HG02763 (cell line): ENCODE measurements around the gene DNAJC3.
"Not testable (repeated sequence)": the region's sequence is repeated elsewhere in the genome, so short reads cannot be mapped to it uniquely, and the experiment has no call there.

Experiments used
- ATAC-seq: cut with Tn5 transposase; IDR thresholded peaks from one replicate; pipeline ENCODE4 v1.9.1; 2021; ENCODE audit warnings: mild to moderate bottlenecking, moderate library complexity; ENCODE audit not compliant: unreplicated experiment

Gene DNAJC3

DNA sequence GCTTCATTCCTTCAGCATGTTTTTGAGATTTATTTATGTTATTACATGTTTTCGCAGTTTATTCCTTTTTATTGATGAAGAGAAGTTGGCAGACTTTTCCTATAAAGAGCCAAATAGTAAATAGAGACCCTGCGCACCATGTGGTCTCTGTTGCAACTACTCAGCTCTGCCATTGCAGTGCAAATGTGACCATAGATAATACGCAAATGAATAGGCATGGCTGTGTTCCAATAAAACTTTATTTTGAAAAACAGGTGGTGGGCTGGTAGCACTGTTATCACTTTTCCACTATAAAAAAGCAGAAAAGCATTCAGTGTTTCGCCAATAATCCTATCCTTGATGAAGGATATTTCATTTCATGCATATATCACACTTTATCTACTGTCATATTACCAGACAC, 95.0 kb downstream of the DNAJC3 start:
- ATAC-seq = no peak

DNA sequence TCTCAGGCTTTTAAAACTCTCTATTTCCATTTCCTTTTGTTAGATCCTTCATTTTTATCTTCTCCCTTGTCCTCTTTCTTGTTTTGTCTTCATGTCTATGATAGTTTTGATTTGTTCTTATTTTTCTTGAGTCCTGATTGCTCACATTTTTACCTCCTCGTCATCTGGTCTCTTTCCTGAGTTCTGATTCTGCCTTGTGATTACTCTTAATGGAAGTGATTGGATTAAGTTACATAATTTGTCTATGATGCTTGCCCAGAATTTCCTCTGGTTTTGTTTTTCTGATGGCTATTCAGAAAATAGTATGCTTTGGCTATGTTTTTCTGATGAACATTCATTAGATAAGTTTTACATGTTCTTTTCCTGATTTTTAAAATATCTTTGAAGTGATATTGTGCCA, 102.6 kb downstream of the DNAJC3 start:
- ATAC-seq = no peak

DNA sequence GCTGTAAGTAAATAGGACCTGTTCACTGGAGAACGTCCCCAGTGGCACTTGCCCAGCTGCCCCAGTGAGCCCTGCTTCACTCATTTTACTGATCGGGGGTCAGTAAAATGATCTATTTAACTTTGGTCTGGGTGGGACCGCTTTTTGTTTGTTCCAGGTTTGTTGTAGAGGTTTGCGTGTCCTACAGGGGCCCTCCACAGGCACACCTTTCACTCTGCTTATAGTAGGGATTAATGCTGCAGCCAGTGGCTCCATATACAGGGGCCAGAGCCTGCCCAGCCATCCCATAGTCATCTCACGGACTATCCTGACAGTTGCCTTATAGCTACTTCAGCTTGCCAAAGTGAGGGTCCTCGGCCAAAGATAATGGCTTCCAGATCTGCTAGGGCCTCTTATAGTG, 104.1 kb downstream of the DNAJC3 start:
- no peak for ATAC-seq

DNA sequence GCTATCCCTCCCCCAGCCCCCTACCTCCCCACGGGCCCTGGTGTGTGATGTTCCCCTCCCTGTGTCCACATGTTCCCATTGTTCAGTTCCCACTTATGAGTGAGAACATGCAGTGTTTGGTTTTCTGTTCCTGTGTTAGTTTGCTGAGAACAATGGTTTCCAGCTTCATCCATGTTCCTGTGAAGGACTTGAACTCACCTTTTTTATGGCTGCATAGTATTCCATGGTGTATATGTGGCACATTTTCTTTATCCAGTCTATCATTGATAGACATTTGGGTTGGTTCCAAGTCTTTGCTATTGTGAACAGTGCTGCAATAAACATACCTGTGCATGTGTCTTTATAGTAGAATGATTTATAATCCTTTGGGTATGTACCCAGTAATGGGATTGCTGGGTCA, 105.0 kb downstream of the DNAJC3 start:
- not testable (repeated sequence) for ATAC-seq

DNA sequence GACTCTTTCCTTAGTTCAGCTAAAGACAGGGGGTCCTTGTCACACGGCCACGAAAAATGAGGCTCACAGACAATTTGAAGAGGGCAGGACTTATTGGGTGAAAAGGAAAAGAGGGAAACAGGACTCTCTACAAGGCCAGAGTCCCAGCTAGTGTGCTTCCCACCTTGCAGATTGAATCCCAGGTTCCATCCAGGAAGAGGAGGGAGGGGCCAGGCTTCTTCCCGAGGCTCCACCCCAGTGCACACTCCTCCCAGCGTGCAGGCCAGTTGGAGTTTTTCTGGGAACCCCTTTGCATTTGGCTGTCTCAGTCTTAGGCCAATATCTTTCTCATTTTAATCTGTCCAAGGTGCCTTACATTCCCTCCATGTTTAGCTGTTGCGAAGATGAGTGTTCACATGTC, 106.8 kb downstream of the DNAJC3 start:
- no peak for ATAC-seq

DNA sequence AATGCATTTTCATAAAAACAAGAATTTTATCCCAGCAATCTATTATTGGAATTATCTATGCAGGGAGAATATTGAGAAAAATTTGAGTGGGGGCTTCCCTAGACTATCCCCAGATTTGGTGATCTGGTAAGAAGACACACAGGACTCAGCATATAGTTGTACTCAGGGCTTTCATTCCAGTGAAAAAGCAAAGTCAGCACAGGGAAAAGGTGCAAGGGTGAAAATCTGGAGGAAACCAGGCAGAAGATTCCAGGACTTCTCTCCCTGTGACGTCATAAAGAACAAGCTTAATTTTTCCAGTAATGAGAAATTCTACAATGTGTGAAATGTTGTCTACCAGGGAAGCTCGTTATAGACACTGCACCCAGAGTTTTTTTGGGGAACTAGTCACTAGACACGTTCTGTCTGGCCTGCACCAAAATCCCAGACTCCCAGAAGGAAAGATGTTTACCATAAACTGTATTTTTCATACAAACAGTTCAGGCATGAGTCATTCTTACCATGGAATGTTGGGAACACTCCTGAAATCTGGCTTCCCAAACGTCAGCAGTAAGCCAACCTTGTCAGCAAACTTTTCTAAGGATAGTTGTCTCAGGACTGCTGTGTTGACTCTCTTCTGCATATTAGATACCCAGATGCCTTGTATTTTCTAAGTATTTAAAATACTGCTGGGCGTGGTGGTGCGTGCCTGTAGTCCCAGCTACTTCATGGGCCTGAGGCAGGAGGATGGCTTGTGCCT, 107.4 kb downstream of the DNAJC3 start:
- ATAC-seq = no peak

DNA sequence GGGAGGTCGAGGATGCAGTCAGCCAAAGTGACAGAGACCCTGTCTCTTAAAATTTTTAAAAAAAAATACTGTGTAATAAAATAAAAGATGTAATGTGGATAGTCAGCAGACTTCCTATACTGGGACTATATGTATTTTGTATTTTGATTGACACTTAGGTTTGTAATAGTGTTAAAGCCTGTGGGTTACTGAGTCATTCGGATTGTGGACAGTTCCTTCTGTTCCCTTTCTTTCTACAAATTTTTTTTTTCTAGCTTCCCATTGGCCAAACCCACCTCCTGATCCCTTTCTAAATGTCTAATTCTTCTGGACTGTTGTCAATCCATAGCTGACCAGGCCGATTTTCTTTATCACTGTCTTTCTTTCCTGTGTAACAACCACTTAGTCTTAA, 108.0 kb downstream of the DNAJC3 start:
- ATAC-seq = no peak

DNA sequence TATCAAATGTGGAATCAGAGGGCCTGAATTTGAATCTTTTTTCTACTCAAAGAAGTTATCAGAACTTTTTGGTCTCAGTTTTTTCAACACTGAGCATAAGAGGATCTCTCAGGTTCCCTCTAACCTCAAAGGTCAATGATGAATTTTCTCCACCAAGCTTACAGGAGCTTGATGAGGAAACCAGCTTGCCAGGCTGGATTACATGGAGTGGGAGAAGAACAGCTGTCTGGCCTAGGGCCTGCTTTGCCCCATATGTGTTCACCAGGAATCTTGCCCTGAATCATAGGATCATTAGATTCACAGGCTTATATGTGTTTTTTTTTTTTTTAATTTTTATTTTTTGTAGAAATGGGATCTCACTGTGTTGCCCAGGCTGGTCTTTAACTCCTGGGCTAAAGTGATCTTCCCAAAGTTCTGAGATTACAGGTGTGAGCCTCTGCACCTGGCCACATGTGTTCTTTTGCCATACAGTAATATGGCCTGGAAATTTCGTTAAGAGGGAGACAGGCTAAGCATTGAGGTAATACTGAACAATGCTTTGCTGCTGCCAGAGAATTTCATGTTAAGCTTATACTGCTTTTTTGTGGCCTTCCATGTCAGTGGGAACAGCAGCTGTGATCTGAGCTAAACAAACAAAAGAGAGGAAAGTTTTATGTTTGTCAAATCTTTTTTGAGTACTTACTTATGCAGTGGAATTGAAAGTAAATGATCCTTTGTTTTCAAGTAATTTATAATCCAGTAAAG, 110.6 kb downstream of the DNAJC3 start:
- ATAC-seq = no peak

DNA sequence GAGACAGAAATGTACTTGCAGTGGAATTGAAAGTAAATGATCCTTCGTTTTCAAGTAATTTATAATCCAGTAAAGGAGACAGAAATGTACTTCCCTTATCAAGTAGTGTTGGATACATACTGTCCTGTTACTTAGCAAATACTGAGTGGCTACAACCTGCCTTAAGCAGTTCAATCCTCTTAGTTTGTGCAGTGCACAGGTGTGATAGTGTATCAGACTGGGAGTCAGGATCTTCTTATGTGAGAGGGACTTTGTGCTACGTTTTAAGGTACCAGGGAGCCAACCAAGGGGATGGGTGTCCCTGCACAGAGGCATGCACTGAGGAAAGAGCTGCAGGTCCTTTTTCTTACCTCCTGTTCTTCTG, 111.1 kb downstream of the DNAJC3 start:
- ATAC-seq = no peak

DNA sequence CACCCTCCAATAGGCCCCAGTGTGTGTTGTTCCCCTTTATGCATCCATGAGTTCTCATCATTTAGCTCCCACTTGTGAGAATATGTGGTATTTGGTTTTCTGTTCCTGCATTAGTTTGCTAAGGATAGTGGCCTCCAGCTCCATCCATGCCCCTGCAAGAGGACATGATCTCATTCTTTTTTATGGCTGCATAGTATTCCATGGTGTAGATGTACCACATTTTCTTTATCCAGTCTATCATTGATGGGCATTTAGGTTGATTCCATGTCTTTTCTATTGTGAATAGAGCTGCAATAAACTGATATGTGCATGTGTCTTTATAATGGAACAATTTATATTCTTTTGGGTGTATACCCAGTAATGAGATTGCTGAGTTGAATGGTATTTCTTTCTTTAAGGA, 112.4 kb downstream of the DNAJC3 start:
- ATAC-seq = not testable (repeated sequence)

DNA sequence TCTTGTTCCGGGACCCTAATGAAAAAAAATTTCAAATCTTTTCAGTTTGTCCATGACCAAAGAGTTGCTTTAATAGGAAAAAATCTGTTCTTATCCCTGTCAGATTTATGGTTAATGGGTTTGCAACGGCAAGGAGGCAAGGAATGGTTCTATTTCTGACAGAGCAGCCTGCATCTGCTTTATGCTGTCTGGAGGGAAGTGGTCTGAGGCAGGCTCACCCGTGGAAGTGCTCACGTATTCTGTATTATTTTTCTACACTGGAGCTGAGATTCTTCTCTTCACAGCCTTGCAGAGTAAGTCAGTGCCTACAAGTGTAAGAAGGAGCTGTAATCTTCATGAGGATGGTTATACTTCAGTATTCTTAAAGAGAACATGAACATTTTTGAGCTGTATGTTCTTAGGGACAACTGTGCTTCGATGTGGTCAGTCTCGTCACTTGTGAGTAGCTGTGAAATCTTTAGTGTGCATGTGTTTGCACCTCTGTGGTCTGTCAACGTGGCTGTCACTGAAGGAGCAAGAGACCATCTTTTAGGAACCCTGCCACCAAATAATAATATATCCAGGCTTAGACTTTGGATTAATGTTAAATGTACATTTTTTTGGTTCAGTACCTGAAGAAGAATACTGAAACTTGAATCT, 114.3 kb downstream of the DNAJC3 start:
- ATAC-seq = no peak

DNA sequence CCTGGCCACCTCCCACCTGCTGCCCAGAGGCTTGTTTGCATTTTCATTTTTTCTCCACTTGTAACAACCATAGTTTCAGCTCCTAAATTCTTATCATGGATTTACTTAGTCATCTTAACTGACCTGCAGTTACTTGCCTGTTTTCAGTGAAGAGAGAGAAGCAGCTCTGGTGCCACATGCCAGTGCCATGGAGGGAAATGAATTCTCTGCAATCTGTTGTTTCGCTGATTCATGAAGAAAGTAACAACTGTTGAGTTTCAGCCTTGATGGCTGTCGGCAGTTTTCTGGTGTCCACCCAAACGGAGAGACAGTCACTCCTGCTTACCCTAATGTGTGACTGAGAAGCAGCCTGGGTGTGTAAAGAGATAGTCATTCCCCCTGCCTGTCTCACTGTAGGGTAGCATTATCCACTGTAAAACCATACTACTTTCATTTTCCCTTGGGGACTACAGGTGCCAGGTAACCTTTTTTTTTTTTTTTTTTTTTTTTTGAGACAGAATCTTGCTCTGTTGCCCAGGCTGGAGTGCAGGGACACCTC, 116.1 kb downstream of the DNAJC3 start:
- no peak for ATAC-seq

DNA sequence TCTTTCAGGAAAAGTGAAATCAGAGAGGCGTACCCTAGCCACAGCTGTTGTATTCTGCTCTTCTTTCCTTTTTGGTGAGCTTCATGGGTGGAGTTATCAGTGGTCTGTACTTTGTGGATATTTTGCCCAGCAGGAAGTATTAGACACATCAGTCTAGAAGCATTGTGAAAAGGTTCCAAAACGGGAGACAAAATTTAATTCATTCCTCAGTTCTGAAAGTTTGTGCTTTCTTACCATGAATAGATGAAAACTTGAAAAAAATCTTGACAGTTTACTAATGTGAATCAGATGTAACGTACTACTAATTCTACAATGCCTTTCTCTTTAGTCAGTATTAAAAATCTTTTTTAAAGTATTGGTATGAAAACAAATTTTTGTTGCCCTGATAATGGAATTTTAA, 116.8 kb downstream of the DNAJC3 start:
- no peak for ATAC-seq

DNA sequence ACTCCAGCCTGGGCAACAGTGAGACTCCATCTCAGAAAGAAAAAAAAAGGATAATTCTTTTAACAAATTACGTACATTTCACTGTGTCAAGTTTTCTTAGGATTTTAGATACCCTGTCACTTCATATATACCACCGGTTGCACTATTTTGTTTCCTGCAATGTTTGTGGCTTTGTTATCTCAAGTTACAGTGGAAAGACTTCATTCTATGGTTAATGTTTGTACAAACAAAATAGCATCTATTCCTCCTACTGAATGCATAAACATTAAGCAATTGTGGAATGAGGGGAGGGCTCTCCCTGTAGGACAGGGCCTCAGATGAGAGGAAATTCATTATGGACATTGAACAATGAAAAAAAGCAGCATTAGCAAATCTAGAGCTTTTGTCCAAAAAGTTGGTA, 120.1 kb downstream of the DNAJC3 start:
- no peak for ATAC-seq

DNA sequence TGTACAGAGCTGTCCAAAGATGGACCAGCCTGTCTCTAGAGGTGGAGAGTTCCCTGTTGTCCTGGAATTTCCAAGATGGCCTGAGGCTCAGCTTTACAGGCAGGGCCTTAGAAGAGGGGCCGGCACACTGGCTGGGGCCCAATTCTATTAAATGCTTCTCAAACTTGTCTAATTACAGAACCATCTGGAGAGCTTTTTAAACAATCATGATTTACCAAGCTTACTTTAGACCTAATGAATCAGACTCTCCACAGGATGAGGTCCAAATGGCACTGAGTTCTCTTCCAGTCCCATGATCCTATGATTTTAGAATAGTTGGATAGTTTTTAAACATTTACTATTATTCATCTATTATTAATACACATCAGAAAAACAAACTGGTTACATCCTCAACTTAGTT, 123.5 kb downstream of the DNAJC3 start:
- no peak for ATAC-seq

DNA sequence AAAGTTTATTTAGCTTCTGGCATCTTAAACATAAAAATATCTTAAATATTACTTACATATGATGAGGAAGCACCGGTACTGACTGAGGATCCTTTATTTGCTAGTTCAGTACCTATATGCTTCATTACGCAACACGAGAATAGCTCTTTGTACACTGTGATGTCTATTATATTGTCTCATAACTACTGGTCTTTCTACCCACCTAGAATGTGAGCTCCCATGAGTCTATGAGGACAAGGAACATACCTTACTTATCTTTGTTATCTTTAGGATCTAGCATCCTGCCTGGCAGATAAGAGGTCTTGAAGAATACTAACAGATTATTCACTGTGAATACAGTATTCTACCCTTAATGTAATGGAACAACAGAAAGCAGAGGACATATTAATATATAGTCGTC, 124.9 kb downstream of the DNAJC3 start:
- ATAC-seq = no peak

DNA sequence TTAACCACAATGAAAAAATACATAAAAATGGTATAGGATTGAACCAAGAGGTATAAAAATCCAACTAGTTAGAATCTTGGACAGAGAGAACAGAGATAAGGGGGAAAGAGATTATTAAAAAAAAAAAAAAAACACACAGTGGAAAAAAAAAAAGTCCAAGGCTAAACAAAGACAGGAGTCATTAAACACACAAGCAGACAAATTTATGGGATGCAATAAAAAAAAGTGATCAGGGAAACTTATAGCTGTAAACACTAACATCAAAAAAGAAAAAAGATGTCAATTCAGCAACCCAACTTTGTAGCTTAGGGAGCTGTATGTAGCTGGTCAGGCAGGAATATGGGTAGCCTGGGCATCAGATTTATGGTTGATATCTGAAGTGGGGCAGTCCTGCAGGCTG, 129.0 kb downstream of the DNAJC3 start:
- no peak for ATAC-seq

DNA sequence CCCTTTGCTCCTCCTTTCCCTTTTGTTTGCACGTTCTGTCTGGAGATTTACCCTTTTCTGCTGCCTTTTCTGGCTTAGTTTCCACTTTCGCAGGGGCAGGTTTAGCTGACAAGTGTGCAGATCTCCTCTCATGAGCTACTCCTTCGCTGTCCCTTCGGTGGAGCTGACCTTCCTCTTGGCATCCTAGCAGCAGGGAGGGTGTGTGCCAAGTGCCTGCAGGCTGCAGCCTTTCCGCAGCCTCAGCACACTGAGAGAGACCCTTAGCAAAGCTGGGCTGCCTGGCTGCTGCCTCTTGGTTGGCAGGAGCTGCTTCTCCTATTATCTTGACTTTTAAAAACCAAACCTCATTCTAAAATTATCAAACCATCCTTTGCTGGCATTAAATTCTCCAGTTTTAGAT, 132.5 kb downstream of the DNAJC3 start:
- ATAC-seq = no peak

DNA sequence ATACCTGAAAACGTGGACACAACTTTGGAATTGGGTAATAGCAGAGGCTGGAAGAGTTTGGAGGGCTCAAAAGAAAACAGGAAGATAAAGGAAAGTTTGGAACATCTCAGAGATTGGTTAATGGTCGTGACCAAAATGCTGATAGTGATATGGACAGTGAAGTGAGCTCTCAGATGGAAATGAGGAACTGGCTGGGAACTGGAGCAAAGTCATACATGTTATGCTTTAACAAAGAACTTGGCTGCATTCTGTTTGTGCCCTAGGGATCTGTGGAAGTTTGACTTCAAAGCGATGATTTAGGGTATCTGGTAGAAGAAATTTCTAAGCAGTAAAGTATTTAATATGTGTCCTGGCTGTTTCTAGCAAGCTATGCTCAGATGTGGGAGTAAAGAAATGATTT, 136.2 kb downstream of the DNAJC3 start:
- ATAC-seq = no peak

DNA sequence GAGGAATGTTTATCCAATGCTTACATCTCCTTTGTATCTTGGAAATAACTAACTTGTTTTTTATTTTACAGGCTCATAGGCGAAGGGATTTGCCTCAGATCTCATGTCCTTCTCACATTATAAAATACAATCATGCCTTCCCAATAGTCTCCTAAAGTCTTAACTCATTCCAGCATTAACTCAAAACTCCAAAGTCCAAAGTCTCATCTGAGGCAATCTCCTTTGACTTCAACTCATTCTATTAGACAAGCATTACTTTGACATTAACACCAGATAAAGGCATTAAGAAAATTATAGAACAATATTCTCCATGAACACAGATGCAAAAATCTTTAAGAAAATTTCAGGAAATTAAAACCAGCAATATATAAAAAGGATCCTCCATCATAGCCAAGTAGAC, 137.6 kb downstream of the DNAJC3 start:
- ATAC-seq = no peak

DNA sequence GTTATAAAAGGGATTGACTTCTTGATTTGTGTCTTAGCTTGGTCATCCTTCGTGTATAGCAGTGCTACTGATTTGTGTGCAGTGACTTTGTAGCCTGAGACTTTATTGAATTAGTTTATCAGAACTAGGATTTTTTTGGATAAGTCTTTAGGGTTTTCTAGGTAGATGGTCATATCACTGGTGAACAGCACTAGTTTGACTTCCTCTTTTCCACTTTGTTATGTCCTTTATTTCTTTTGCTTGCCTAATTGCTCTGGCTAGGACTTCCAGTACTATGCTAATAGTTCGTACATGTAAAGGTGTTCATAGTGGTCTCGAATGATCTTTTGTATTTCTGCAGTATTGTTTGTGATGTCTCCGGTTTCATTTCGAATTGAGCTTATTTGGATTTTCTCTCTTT, 145.4 kb downstream of the DNAJC3 start:
- ATAC-seq = no peak

DNA sequence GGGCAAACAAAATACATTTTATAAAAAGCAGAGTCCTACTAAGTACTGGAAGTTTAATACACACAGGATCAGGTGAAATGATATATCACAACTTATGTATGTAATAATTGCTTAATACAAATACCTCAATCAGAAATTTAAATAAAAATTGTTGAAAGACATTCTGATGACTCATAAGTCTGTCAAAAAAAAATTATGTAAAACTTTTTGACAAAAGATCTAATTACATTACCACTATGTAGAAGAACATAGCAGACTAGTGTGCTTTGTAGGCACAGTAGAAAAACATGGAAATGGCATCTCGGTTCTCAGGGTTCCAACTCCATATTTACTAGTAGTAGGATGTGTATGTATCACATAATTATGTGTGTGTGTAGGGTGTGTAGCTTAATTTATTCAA, 156.2 kb downstream of the DNAJC3 start:
- no peak for ATAC-seq
